GM06990 (cell line): Measurements from ENCODE around the gene MAST2.

Experiments
- DNase-seq: peaks from one replicate; pipeline ENCODE4 v3.0.0-alpha.2; 2011; ENCODE audit not compliant: insufficient read length; ENCODE audit errors: extremely low read depth
- H3K27me3 ChIP-seq: replicated peaks from 2 replicates; pipeline ENCODE4 v1.6.0; 2011; ENCODE audit warnings: low read length; ENCODE audit not compliant: control insufficient read depth, insufficient read depth
- H3K36me3 ChIP-seq: 2 replicates; pipeline ENCODE4 v1.5.1; 2011; ENCODE audit warnings: low read length; ENCODE audit not compliant: control insufficient read depth, insufficient read depth
- H3K4me3 ChIP-seq: replicated peaks from 2 replicates; pipeline ENCODE4 v1.5.1; 2011; ENCODE audit warnings: low read depth, mild to moderate bottlenecking, control low read depth, low read length
- CTCF ChIP-seq: IDR thresholded peaks from 2 replicates; pipeline ENCODE4 v1.5.1; 2011; ENCODE audit warnings: low read length, control low read depth, mild to moderate bottlenecking, inconsistent platforms; ENCODE audit not compliant: insufficient read depth, poor library complexity, severe bottlenecking

MAST2 gene

GRCh38 chr1:46061146-46061545 is 257.7 kb downstream of the MAST2 start:
- H3K36me3 ChIP-seq, result peaks cover 7% of the 10 kb centered on the region
- no peak for DNase-seq
- TF ChIP-seq CTCF, result no peak
- no peaks in the 10 kb centered on the region for H3K27me3 ChIP-seq
- H3K4me3 ChIP-seq, result no peak overlapping the region

- no peaks in the 10 kb centered on the region for H3K27me3 ChIP-seq
- H3K4me3 ChIP-seq, result no peak overlapping the region
- DNase-seq, result no peak
- TF ChIP-seq CTCF, result no peak
- peaks cover 7% of the 10 kb centered on the region for H3K36me3 ChIP-seq
Observed at GRCh38 chr1:46062651-46063319, 259.4 kb downstream of the MAST2 start.

- Histone ChIP-seq H3K27me3 (no peaks in the 10 kb centered on the region), H3K4me3 (no peak overlapping the region), H3K36me3 (peaks cover 8% of the 10 kb centered on the region)
- no peak for DNase-seq
- no peak for TF ChIP-seq CTCF
Observed at GRCh38 chr1:46064708-46065107, 261.3 kb downstream of the MAST2 start.

- DNase-seq, result no peak
- H3K4me3 ChIP-seq, result no peak overlapping the region
- TF ChIP-seq CTCF, result no peak
- H3K27me3 ChIP-seq, result no peaks in the 10 kb centered on the region
- H3K36me3 ChIP-seq, result peaks cover 8% of the 10 kb centered on the region
Observed at GRCh38 chr1:46065405-46065804, 262.0 kb downstream of the MAST2 start.

- no peak for TF ChIP-seq CTCF
- H3K27me3 ChIP-seq, result no peaks in the 10 kb centered on the region
- DNase-seq, result no peak
- no peak overlapping the region for H3K4me3 ChIP-seq
- peaks cover 4% of the 10 kb centered on the region for H3K36me3 ChIP-seq
Observed at GRCh38 chr1:46067652-46068051, 264.2 kb downstream of the MAST2 start.

- peaks cover 4% of the 10 kb centered on the region for H3K36me3 ChIP-seq
- no peak overlapping the region for H3K4me3 ChIP-seq
- no peak for DNase-seq
- TF ChIP-seq CTCF, result no peak
- H3K27me3 ChIP-seq, result no peaks in the 10 kb centered on the region
Observed at GRCh38 chr1:46068525-46068924, 265.1 kb downstream of the MAST2 start.
